GM12892 (cell line): ENCODE results near the gene ZMYND10.

Experiments used
- POLR2A ChIP-seq: IDR thresholded peaks from 2 replicates; pipeline ENCODE4 v1.6.1; 2011; ENCODE audit warnings: low read depth, low read length, control low read depth
- POLR2AphosphoS5 ChIP-seq: IDR thresholded peaks from 2 replicates; pipeline ENCODE4 v1.6.1; 2011; ENCODE audit warnings: low read depth, low read length, control low read depth
- TAF1 ChIP-seq: IDR thresholded peaks from 2 replicates; pipeline ENCODE4 v1.6.1; 2011; ENCODE audit warnings: low read depth, mild to moderate bottlenecking, control low read depth, low read length, borderline replicate concordance

GRCh38 chr3:50350527-50351322 lies 5.2 kb upstream of the ZMYND10 start, which contains the start of the genes CYB561D2 and NPRL2:
- TF ChIP-seq POLR2A = peak; percentile 97
- TF ChIP-seq TAF1 = peak; percentile 76
- peak; percentile 94 for TF ChIP-seq POLR2AphosphoS5
